Endothelial cell of hepatic sinusoid (primary cell): ENCODE data around the gene SATB2.

Experiments used
- in situ Hi-C: cut with HindIII; loops from 2 replicates; pipeline ENCODE4 v1.10.0; 2017; ENCODE audit warnings: low sequenced_read_pairs

SATB2 gene

DNA sequence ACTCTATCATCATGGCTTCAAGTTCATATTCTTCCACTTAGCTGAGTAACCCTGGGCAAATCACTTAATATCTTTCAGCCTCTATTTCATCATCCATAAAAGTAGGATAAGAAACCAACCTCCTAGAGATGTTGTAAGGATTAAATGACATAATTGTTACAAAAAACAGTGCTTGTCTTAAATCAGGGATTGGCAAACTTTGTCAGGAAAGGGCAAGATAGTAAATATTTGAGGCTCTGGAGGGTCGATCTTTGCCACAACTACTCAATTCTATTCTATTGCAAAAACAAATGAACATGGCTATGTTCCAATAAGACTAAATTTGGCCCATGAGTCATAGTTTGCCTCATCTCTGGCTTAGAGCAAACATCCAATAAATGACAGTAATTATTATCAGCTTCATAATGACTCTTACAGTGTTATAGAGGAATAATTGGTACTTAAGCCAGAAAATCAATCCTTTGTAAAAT is 184.7 kb downstream of the SATB2 start:
- in situ Hi-C loops, result no loop called here

DNA sequence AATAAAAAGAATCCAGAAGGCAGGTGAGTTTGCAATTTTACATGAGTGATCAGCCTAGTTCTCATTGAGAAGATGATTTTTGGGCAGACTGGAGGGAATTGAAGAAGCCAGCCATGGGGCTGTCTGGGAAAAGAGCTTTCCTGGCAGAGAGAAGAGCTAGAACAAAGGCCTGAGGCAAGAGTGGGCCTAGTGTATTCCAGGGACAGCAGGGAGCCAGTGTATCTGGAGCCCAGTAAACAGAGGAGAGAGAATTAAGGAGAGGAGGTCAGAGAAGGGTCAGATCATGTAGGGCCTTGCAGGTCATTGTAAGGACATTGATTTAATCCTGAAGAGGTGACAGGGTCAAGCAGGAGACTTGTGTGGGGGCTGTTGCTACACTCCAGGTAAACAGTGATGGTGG is 195.8 kb downstream of the SATB2 start:
- in situ Hi-C loops, result no loop called here

DNA sequence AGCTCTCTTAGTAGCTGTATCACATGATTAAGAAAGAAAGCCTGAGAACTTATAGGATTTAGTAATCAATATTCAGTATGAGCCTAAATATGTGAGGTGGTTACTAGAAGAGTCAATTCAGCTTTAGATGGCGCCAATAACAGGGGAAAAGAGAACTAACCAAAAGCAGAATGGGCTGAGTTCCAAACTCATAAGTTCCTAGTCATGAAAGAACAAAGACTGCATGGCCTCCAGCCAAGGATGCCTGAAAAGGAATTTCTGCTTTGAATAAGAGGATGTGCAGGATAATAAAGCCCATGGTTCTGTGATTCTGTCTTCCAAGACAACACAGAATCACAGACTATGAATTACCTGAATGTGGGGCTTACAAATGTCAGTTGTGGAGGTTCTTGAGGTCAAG is 196.5 kb downstream of the SATB2 start:
- in situ Hi-C loops, result no loop called here

DNA sequence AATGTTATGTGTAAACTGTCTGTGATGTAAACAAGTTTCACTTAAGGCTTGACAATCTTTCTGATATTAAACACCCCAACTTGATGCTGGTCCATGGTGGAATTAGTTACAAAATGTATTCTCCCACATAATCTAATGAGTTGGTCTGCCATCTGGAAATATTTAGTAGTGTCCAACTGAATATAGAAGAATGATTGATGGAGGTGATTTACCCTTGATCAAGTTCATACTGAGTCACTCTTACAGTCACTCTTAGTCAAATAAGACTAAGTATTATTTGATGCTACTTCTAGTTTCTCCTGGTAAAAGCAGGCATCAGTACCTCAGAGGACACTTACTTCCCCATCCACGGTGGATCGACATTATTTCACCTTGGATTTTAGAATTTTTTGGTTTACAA is 198.1 kb downstream of the SATB2 start:
- in situ Hi-C loops, result no loop called here

DNA sequence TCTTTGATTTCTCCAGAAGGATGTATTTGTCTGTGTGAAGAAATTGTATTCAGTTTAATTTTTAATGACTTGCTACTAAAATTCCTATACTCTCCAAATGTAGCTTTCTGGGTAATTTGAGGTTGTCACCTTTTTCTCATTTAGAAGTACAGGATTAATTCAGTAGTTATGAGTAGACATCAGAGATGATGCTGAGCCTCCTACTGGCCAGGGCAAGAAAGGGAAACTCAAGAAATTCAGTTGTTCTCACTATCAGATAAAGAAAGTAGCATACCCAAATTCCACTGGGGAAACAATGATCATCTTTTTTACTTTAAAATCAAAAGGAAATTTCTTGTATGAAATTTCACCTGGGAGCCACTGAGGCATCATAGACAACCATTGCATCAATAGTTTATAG is 199.4 kb downstream of the SATB2 start:
- in situ Hi-C loops, result no loop called here

DNA sequence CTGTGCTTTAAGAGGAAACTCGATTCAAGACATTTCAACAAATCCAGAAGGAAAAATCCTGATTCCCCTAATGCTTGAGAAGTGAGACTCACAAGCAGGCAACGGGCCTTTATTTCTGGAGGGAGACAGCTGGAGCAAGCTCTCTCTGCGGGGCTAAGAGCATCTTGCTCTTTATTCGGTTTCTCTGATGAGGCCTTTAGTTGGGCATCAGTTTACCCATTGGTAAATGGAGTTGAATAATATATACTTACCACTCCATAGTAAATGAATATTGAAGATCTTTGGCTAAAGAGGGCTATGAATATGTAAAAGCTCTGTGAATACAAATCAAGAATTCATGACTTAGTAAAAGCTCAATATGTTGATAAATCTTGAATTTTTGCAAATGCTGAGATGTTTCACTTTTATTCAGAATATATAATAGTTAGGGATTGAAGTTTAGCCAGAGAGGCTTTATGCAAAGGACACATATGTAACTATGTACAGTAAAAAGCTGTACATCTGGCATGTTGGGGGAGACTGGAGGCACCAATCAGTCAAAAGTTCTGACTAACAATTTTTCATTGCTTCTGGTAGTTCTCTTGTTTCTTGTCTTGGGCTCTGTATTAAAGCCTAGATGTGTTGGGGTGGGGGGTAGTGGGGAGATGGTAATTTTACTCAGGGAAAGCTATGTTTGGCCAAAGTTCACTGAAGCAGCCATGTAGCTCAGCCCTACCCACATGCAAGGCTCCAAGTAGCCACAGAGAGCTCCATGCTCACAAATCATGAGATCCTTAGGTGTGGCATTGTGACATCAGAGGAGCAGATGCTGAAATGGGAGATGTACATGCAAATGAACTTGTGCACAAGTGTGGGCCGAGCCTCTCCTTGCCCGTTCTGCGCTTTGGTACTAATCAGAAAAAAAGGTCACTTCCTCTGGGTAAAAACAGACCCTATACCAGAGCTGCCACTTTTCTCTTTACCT is 200.2 kb downstream of the SATB2 start:
- in situ Hi-C loops, result no loop called here

DNA sequence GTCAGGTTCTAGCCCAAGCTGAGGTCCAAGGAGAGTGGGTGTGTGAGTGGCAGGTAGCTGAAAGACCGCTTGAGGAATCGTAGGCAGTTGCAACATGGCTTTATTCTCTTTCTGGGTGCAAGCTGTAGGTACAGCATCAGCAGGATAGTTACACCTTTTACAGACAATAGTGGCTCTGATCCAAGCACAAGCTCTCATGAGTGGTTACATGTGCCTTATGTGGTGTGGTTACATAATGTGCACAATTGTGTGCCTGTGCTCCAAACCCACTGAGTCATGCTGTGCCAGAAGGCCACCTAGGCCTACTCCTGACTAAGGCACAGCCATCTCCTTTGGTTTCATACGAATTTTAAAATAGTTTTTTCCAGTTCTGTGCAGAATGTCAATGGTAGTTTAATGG is 227.6 kb downstream of the SATB2 start:
- in situ Hi-C loops, result no loop called here

DNA sequence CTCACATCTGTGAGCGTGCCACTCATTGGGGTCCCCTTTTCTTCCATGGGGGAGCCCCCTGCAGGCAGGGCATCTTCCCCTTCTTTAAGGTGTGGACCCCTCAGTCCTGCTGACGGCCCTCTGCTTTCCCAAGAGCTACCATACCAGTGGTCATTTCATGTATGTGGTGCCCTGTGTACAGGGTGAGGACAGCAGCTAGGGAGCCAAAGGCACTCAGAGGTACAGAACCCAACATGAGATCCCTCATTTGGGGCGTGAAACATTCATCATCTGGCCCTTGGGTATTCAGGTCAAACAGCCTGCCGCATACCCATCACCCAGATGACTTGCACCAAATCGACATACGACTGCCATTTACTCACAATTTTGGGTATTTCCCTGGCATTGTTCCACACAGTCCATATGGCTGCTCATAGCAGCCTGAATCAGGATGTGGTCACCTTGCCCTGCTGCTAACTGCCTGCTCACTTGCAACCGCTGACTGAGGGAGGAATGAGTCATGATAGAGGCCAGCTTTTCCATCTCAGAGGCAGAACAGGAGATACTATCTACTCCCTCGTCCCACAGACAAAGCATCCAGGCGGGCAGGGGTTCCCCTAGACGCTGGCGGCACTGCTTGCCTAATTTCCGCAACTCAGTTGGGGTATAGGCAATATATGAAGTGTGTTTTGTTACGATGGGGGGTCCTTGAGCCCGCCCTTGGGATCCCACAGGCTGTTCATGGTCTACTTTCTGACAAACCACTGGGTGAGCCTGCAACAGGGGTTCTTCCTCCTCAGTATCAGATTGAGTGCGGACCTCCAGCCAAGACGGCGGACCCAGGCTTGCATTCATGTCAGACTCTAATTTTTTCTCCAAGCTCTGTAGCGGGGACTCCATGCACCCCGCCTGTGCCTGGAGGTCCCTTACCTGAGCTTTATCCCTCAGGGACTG is 228.6 kb downstream of the SATB2 start:
- in situ Hi-C loops, result no loop called here

DNA sequence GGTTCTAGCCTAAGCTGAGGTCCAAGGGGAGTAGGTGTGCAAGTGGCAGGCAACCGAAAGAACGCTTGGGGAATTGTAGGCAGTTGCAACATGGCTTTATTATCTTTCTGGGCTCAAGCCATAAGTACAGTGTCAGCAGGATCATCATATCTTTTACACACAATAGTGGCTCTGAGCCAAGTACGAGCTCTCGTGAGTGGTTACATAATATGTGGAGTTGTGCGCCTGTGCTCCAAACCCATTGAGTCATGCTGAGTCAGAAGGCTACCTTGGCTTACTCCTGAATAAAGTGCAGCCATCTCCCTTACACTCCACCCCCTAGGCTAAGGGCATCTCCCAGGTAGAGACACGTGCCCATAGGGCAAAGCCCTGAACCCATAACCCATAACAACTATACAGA is 233.9 kb downstream of the SATB2 start:
- in situ Hi-C loops, result no loop called here

DNA sequence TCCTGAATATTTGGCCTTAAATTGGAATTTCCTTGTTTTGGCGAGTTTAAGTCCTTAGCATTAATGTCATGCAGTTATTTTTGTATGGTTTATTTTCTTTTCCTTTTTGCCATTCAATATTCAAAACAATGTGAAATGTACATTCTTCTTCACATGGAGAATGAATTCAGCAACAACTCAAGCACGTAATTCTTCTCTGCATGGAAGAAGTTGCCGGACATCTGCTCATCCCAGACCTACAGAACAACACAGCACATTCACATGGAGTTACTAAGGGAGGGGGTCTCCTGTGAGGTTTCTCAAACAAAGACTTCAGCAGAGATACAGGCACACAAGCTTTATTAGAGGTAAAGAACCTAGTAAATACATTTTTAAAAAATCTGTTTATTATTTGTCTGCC is 236.8 kb downstream of the SATB2 start:
- in situ Hi-C loops, result no loop called here

DNA sequence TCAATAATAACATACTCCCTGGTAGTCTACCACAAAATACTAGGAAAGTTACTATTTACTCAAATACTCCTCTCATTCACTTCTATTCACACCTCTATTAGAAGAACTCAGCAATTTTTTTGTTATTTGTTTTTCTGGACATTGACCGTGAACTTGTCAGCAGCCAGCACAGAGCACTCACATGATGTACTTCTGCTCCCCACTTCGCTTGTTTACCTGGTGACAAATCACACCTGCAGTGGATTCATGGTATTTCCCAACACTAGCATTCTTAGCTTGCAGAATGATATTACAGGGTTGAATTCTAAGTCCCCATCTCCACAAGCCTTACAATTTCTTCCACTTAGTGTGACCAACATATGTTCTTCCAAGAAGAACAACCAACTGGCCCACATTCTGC is 238.2 kb downstream of the SATB2 start:
- in situ Hi-C loops, result no loop called here
